Activated effector memory CD4-positive, alpha-beta T cell treated with Interleukin-2 at 50 U/mL for 16 hours (primary cell): ENCODE measurements around the gene WDR18.
"Not testable (repeated sequence)": the region's sequence is repeated elsewhere in the genome, so short reads cannot be mapped to it uniquely, and the experiment has no call there.

Experiments
- DNase-seq: peaks from one replicate; pipeline ENCODE4 v3.0.0-alpha.2; 2020

The WDR18 gene

DNA sequence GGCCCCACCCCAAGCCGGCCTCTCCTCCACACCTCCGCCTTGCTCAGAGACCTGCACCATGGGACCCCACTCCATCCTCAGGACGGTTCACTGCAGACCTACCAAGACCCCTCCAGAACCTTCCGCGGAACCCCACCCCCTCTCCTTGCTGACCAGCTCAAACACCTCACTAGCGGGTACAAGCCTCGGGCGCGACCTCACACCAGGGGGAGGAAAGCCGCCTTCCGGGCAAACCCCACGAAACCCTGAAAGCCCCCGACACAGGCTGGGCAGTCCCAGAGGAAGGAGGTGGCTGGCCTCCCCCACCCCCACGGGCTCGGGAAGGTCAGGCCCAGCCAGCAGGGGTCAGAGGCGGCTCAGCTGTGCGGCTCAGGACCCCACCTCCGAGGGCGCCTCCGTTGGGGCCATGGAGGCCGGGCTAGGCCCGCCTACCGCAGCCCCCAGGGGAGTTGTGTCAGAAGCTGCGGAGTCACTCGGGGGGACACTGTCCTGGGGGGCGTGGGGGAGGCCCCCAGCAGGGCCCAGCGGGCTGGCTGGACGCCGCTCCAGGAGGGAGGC lies 25.9 kb downstream of the WDR18 start:
- DNase-seq, result no peak

DNA sequence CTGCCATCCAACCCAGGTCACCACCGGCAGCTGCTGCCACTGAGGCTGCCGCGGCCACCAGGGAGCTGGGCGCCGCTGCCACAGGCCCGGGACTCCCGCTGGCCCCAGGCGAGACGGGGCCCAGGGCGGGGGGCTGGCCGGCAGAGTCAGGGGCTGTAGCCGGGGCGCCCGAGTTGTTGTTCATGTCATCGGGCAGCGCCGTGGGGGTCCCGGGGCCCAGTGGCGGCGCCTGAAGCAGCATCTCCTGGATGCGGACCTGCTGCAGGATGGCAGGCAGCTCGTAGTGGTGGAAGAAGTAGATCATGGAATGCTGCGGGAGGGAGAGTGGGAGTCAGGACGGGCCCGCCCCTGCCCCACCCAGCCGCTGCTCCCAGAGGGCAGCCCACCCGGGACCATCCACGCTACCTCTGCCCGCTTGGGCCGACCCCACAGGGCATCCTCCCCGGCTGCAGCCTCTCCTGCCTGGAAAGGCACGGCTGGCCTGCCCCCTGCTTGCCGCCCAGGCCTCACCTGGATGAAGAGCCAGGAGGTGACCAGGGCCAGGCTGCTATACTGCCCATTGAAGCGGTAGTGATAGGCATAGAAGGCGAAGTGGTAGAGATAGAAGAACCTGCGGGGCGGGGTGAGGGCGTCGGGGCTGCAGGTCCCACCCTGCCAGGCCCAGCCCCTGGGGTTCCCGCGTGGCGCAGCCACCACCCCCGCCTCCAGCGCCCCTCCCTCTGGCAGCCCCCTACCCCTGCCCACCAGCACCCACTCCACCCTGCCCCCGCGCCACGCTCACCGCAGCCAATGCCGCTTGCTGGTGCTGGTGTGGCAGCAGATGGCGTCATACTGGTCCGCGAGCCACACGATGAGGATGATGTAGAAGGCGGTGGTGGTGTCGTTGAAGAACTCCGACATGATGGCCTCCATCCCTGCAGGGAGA lies 26.7 kb downstream of the WDR18 start:
- no peak for DNase-seq

DNA sequence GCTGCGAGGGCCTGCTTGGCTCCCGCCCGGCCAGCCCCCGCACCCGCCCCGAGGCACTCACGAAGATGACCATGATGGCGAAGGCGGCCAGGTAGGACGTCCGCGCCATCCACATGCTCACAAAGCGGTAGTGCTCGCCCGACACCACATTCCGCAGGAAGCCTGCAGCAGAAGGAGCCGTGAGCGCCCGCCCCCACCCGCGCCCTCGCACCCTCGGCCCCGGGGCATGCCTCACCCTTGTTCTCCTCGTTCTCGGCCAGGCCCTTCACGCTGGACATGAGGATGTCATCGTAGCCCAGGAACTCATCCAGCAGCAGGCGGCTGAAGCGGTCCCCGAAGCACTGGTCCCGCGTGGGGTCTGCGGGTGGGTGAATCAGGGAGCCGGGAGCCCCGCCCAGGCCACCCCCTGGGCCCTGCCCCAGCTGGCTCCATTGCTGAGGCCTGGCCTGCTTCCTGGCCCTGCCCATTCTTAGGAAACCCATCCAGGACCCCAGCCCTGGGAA lies 27.7 kb downstream of the WDR18 start:
- no peak for DNase-seq

DNA sequence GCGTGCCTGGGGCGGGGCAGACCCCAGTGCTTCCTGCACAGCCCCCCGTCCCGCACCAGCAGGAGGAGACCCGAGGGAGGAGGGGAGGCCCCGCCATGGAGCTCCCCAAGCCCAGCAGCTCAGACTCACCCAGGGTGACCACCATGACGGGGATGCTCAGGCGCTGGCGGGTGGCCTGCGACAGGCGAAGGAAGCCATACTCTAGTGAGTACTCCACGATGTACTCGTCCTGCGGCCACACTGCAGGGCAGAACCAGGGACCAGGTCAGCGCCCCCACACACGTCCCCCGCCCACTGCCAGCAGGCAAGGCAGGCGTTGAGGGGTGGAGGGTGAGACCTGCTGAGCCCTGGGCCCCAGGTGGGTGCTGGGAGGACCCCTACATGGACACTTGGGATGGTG lies 28.2 kb downstream of the WDR18 start:
- DNase-seq, result no peak

DNA sequence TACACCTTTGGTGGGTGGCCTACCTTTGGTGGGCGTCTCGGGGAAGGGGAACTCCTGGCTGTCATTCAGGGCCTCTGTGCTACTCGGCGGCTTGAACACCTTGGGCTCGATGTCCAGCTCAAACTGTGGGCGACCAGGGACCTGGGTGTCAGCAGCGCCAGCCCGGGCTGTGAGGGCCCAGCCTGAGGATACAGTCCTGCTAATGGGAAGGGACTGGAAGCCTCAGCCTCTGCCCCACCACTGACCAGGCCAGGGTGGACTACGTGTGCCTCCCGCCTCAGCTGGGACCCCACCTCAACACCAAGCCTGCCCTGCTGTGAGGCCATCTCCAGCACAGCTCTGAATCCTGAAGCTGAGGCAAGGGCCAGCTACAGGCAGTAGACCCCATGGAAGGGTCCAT lies 29.1 kb downstream of the WDR18 start:
- no peak for DNase-seq

DNA sequence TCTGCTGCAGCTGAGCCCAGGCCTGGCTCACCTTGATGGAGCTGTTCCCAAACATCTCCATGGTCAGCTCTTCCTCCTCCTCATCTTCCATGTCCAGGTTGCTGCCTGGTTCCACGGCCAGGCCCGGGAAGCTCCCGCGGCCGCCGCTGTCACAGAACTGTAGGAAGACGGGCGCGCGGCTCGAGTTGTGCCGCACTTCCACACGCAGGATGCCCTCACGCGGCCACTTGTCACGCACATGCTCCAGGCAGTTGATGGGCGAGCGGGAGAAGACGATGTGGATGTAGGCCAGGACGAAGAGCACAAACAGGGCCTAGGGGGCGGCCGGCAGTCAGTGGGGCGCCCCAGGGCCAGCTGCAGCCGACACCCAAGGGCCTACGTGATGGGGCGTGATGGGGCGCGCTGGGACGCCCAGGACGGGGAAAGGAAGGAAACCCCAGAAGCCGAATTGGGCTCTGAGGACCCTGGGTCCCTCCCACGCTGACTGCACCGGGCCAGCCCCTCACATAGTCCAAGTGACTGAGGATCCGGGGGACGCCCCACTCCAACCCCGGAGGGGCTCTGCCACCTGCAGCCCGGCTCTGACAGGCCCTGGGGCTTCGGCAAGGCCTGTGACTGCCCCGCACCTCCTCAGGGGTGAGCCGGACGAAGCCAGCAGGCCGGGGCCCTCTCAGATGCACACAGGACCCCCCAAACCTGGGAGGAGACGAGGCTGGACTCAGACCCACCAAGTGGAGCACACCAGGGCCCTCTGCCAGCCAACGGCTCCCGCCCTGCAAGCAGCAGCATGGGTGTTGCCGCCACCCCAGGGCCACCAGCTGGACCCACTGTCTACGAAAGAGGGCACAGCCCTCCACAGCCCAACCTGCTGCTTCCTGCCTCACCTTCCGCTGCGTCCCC lies 30.3 kb downstream of the WDR18 start:
- DNase-seq, result no peak

DNA sequence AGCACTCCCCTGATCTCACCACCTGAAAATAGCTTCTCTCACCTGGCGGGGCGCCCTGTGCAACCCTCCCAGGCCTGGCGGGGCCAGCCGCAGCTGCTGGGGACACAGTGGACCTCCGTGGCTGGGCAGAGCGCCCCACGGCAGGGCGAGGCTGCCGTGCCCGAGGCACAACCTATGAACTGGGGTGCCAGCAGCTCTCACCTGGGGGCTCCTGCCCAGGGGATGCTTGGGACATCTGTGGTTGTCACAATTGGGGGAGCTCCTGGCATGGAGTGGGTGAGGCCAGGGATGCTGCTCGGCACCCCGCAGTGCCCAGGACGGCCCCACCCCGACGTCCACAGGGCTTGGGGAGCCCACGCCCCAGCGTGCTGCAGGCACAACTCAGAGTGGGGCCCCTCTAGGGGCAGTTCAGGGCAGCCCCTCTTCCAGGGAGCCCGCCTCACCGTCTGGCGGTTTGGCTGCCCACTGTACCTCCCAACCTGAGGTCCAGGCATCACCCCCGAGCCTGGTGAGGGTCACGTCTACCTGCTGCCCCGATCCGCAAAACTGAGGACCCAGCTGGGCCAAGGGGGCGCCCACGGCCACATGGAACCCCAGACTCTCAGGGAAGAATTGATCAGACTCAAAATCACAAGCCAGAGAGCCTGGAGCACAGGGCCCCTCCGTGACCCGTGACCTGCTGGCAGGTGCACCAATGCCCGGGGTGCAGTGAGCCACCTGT lies 31.1 kb downstream of the WDR18 start:
- DNase-seq, result no peak

DNA sequence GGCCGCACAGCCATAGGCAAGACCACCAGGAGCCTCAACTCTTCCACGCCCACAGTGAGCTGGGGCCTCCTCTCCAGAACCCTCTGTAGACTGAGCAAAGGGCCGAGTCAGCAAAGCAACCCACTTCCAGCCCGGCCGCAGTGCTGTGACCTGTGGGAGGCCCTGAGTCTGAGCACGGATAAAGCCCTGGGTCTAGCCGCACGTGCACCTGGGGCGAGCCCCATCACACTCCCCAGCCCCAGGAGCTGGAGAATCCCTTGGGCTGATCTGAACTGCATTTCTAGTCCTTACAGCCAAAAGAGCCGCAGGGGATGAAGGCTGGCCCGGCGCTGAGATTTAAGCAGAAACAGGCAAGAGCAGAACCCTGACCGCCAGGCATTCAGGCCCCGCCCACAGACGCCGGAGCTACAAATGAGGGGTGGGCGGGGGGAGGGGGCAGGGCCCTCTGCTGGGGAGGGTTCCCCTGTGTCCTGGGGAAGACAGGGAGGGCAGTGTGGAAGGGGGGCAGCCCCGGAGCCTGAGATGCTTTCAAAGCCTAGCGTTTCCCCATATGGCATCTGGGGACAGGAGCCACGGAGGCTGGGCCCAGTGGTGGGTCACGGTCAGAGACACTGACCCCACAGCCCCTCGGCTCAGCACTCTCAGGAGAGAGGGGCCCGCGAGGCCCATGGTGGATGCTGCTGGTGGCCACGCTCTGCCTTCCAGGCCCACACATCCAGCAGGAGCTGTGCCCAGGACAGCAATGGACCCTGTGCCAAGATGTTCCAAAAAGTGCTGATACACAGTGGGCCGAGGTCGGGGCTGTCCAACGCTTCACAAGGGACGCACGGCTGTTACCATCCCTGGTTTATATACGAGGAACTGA lies 31.9 kb downstream of the WDR18 start:
- DNase-seq, result no peak

DNA sequence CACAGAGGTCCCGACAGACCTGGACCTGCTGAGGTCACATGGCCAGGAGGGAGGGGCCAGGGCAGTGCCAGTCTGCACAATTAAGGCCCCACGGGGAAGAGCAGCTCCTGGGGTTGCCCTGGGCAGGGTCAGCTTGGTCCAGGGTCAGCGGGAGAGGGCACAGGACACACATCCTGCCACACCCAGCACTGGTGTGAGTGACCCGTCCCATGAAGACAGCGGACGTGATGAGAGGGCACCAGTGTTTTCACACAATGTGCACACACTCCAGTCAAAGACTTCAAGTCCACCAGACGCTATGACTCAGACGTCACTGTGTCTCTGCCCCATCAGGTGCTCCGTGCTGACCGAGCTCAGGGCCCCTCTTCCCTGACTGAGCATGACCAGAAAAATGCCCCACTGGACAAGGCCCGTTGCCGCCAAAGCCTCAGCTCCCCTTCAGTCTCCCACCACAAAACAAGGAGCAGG lies 32.5 kb downstream of the WDR18 start:
- no peak for DNase-seq

DNA sequence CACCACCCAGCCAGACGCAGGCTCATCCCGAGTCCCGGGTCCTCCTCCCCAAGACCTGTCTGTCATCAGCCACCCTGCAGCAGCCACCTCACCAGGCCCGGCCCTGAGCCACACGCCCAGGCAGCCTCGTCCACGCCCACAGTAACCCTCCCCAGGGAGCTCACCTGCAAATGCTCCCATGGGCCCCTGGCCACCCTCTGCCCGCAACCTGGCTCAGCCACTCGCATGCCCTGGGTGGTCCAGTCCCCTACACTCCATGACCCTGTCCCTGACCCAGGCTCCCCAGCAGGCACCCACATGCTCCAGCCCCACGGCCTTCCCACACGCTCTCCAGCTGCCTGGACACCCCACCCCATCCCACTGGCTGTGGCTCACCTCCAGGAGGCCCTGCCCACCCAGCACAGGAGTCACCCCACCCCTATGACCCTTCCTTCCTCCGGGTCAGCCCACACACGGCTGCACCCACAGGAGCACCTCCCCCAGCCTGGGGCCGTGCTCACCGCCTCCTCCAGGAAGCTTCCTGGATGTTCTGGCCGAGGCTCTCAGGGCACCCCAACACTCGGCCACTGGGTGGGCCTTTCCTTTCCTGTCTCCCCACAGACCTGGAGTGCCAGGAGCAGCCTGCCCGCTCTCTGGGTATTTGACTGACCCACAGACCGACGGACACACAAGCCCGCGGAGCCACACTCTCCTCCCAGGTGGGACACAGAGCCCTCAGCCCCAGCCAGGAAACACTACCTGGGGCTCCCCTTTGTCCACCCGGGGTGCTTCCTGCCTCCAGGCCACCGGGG lies 33.2 kb downstream of the WDR18 start:
- DNase-seq, result no peak

DNA sequence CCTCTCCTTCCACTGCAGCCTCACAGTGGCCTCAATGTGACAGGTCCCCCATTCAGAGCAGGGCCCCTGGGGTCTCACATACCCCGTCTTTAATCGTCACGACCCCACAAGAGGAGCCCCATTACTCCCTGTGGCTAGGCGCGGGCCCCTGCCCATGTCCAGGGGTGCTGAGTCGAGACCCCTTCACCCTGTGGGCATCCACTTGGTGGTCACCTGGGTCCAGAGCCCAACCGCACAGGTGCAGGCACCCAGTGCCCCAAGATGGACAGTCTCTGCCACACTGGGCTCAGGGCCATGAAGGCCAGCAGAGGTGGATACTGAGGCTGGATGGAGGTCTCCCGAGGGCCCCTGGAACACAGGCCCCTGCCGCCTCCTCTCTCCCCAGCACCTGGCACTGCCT lies 33.8 kb downstream of the WDR18 start:
- DNase-seq, result no peak

DNA sequence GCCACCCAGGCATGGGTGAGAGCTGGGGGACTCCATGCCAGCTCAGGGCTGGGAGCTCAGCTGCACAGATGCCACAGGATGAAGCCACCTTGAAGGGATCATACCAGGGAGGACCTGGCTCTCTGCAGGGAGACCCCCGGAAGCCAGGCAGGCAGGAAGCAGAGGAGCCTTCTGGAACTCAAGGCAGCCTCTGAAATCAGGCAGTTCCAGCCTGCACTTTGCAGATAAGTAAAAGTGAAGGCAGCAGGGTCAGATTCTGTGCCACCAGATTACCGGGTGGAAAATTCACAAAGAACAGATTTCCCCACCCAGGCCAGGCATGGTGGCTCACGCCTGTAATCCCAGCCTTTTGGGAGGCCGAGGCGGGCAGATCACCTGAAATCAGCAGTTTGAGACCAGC lies 34.2 kb downstream of the WDR18 start:
- DNase-seq, result no peak

DNA sequence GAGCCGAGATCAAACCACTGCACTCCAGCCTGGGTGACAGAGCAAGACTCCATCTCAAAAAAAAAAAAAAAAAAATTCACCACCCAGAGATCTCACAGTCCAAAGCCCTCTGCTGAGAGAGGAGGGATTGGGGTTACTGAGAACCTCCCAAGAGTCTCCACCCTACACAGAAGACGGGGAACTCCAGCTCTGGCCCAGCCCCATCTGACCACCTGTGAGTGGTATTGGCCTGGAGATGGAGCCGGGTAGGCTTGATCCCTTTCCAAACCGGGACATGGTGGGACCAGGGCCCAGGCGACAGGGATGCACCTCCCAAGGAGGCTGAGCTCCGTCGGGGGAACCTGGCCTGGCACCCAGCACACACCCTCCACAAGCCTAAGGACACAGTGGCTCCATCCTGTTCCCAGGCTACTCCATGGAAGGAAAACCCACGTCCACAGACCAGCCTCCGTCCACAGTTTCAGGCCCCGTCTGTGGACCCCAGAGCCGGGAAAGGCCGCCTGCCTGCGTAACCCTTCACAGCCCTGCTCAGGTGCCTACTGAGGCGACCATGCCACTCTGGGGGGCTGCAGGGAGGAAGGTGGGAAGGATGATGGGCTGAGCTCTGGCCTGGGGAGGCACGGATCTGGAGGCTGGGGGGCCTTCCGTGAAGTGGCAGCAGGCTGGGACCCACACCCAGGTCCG lies 34.9 kb downstream of the WDR18 start:
- no peak for DNase-seq

DNA sequence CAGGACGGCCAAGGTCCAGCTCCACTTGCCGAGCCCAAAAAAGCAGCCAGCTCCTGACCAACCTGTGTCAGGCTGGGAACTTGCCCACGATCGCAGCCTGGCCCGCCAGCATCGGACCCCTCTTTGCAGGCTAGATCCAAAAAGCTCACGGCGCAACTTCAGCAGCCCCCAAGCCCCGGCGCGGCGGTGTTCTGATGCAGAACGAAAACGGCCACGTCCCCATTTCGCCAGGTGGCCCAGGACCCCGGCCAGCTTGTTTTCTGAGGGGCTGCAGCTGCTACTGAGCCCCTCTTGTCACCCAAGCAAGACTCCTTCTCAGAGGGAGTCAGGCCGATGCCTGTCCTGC lies 35.4 kb downstream of the WDR18 start:
- no peak for DNase-seq

DNA sequence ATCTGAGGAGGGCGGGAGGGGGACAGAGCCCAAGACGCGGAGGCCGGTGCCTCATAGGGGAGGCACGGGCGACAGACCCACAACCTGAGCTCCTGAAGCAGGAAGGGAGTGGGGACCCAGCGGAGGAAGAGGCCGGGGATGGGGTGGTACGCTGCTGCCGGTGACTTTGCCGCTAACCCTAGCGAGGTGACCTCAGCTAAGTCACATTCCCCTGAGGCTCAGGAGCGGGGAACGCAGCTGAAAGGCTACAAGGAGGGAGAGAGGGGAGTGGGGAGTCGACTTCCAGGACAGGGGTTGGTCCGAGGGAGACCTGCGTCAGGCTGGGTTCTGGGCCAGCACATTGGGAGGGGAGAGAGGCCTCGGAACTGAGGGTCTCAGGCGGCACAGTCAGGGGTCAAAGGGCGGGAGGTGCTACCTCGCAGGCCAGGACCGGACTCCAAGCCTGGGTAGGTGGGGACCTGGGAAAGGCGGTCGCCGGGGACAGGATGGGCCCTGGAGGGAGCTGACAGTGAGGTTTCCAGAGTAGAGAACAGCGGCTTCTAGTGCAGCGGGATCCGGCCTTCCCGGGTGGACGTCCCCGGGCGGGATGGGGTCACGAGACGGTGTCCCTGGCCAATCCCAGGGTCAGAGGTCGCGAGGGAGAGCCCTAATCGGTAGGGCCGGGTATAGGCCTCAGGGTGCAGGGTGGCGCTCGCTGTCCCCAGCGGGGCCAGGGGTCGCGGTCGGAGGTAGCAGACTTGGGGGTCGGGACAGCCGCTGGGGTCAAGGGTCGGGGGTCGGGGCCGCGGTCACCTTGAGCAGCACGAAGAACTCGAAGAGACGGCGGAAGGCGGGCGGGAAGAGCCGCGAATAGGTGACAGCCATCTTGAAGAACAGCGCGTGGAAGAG lies 36.1 kb downstream of the WDR18 start:
- DNase-seq, result no peak

DNA sequence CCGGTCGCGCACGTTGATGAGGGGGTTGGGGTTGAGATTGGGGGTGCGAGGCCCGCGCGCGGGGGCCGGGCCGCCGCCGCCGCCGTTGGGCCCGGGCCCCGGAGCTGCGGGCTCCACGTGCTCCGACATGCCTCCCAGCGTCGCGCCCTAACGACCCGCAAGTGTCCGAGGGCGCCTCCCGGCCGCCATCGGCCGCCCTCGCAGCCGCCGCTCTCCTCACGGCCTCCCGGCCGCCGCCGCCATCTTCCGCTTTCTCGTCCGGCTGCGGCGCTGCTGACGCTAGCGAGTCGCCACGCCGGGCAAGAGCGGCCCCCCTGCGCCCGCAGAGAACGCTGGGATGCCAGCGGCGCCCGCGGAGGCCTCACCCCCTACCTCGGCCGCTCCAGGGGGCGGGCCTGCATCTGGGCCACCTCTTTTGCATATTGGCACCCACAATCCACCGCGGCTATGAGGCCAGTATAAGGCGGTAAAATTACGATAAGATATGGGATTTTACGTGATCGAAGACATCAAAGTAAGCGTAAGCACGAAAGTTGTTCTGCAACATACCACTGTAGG lies 36.8 kb downstream of the WDR18 start, which contains the start of gene TMEM259:
Gene TMEM259, minus strand, starts transcription at position 256 of the 558 bp plus-strand sequence. Its CDS starts 127 bp downstream, at position 129.
- peak; percentile 96 for DNase-seq

DNA sequence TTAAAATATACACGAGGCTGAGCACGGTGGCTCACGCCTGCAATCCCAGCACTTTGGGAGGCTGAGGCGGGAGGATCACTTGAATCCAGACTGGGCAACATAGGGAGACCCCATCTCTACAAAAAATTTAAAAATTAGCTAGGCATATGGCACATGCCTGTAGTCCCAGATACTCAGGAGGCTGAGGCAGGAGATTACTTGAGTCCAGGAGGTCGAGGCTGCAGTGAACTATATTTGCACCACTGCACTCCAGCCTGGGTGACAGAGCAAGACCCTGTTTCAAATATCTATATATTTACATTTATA lies 39.7 kb downstream of the WDR18 start:
- DNase-seq, result not testable (repeated sequence)

DNA sequence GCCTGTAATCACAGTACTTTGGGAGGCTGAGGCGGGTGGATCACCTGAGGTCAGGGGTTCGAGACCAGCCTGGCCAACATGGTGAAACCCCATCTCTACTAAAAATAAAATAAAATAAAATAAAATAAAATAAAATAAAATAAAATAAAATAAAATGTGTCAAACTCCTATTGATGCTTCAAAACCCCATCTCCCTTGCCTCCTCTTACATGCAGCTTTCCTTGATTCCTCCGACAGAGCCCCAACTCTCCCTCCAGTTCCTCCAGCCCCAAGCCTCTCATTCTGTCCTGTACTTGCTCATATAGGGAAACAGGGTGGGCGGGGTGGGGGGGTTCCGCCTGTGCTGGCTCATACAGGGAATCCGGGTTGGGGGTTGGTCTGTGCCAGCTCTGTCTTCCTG lies 40.9 kb downstream of the WDR18 start:
- not testable (repeated sequence) for DNase-seq
